Activated CD4-positive, alpha-beta T cell treated with anti-CD3 and anti-CD28 coated beads, Interleukin-2, amount 50 U/mL, for 48 hours (primary cell): ENCODE data around the gene AP4B1.
"Not testable (repeated sequence)": the region's sequence is repeated elsewhere in the genome, so short reads cannot be mapped to it uniquely, and the experiment has no call there.

Experiments
- DNase-seq, 2 experiments: peaks; one replicate each; pipeline ENCODE4 v3.0.0-alpha.2; 2020

The AP4B1 gene

GRCh38 chr1:113904674-113905434 is at the start of gene AP4B1, which contains the start of gene DCLRE1B:
TSS of gene AP4B1 (minus strand) at chr1:113904799. CDS start at chr1:113904717, 82 bp downstream.
TSS of gene DCLRE1B (plus strand) at chr1:113905326. CDS start at chr1:113905587, 261 bp downstream.
- peak; percentile 99 for DNase-seq

GRCh38 chr1:113951719-113952118 is 47.1 kb upstream of the AP4B1 start:
- DNase-seq: no peak

- no peak for DNase-seq
Observed at GRCh38 chr1:113950908-113951307, 46.3 kb upstream of the AP4B1 start.

- DNase-seq: no peak
Observed at GRCh38 chr1:113949007-113949406, 44.4 kb upstream of the AP4B1 start.

- not testable (repeated sequence) for DNase-seq
Observed at GRCh38 chr1:113948151-113948550, 43.6 kb upstream of the AP4B1 start.

GRCh38 chr1:113947388-113948107 is 42.9 kb upstream of the AP4B1 start:
- DNase-seq: no peak

GRCh38 chr1:113946678-113947387 is 42.2 kb upstream of the AP4B1 start:
- no peak for DNase-seq

GRCh38 chr1:113946112-113946511 is 41.5 kb upstream of the AP4B1 start:
- no peak for DNase-seq

- no peak for DNase-seq
Observed at GRCh38 chr1:113945329-113945728, 40.7 kb upstream of the AP4B1 start.

- DNase-seq: no peak
Observed at GRCh38 chr1:113943028-113943811, 38.6 kb upstream of the AP4B1 start.

GRCh38 chr1:113942527-113942926 is 37.9 kb upstream of the AP4B1 start:
- DNase-seq: no peak

GRCh38 chr1:113941245-113941559 is 36.6 kb upstream of the AP4B1 start:
- no peak for DNase-seq

- peak; percentile 49 to 61 for DNase-seq
Observed at GRCh38 chr1:113940365-113941244, 36.0 kb upstream of the AP4B1 start.

GRCh38 chr1:113938192-113938591 is 33.6 kb upstream of the AP4B1 start:
- no peak for DNase-seq

GRCh38 chr1:113937146-113937545 is 32.5 kb upstream of the AP4B1 start:
- DNase-seq: no peak

GRCh38 chr1:113935970-113936369 is 31.4 kb upstream of the AP4B1 start:
- DNase-seq: no peak

- DNase-seq: no peak
Observed at GRCh38 chr1:113935176-113935575, 30.6 kb upstream of the AP4B1 start.

- no peak for DNase-seq
Observed at GRCh38 chr1:113934511-113935055, 30.0 kb upstream of the AP4B1 start.

GRCh38 chr1:113934006-113934405 is 29.4 kb upstream of the AP4B1 start:
- no peak for DNase-seq

- no peak for DNase-seq
Observed at GRCh38 chr1:113931451-113931851, 26.9 kb upstream of the AP4B1 start.

GRCh38 chr1:113930499-113931161 is 26.0 kb upstream of the AP4B1 start:
- DNase-seq: peak; percentile 68 to 79
